GM23338 (cell line): ENCODE results near the gene C8A. TPM values are rescaled to one million over a fixed set of nuclear protein-coding genes. Genes with fewer than 3 reads are reported as not detected.

Experiments
- ATAC-seq: fragments of 200-7000 bp; cut with Tn5 transposase; 3 replicates; pipeline ENCODE4 v1.9.1; 2020
- DNase-seq: peaks from one replicate; pipeline ENCODE4 v3.0.0-alpha.2; 2015; ENCODE audit warnings: low spot score
- H2AFZ ChIP-seq: fragments of 200-600 bp; sonication (generic); 2 replicates; pipeline ENCODE4 v1.8.0; 2016; ENCODE audit warnings: antibody characterized with exemption, mild to moderate bottlenecking, moderate library complexity
- H3F3A ChIP-seq: fragments of 200-600 bp; sonication (generic); replicated peaks from 2 replicates; pipeline ENCODE4 v1.8.0; 2017; ENCODE audit warnings: antibody characterized with exemption, mixed run types, low read depth
- H3K27ac ChIP-seq: fragments of 200-600 bp; sonication (generic); 2 replicates; pipeline ENCODE4 v1.6.1; 2016; ENCODE audit warnings: low read depth
- H3K27me3 ChIP-seq: fragments of 200-600 bp; sonication (generic); 2 replicates; pipeline ENCODE4 v1.8.0; 2016; ENCODE audit warnings: mild to moderate bottlenecking, mixed run types, moderate library complexity; ENCODE audit not compliant: insufficient read depth
- H3K36me3 ChIP-seq: fragments of 200-600 bp; sonication (generic); 2 replicates; pipeline ENCODE4 v1.8.0; 2016; ENCODE audit warnings: mild to moderate bottlenecking; ENCODE audit not compliant: insufficient read depth
- H3K4me1 ChIP-seq: fragments of 200-600 bp; sonication (generic); 2 replicates; pipeline ENCODE4 v1.8.0; 2016; ENCODE audit warnings: mild to moderate bottlenecking, moderate library complexity; ENCODE audit not compliant: insufficient read depth
- H3K4me2 ChIP-seq: fragments of 200-600 bp; sonication (generic); 2 replicates; pipeline ENCODE4 v1.7.1; 2017; ENCODE audit warnings: mixed run types
- H3K4me3 ChIP-seq: fragments of 200-600 bp; sonication (generic); 2 replicates; pipeline ENCODE4 v1.6.1; 2016; ENCODE audit warnings: mixed run types
- H3K79me2 ChIP-seq: fragments of 200-600 bp; sonication (generic); replicated peaks from 2 replicates; pipeline ENCODE4 v1.8.0; 2017; ENCODE audit warnings: mild to moderate bottlenecking; ENCODE audit not compliant: insufficient read depth
- H3K9me2 ChIP-seq: fragments of 200-600 bp; sonication (generic); 2 replicates; pipeline ENCODE4 v1.8.0; 2017; ENCODE audit not compliant: insufficient read depth
- H4K20me1 ChIP-seq: fragments of 200-600 bp; sonication (generic); replicated peaks from 2 replicates; pipeline ENCODE4 v1.8.0; 2017; ENCODE audit warnings: mild to moderate bottlenecking; ENCODE audit not compliant: insufficient read depth
- H3K27ac Mint-ChIP-seq: 2 replicates; pipeline ENCODE4 v1.8.0; 2020; ENCODE audit warnings: inconsistent platforms, mild to moderate bottlenecking, moderate library complexity, mixed read lengths
- H3K27me3 Mint-ChIP-seq: 3 replicates; pipeline ENCODE4 v1.8.0; 2022; ENCODE audit warnings: low read depth, mild to moderate bottlenecking, moderate library complexity, mixed read lengths, inconsistent platforms; ENCODE audit not compliant: insufficient read depth, poor library complexity
- H3K36me3 Mint-ChIP-seq: 3 replicates; pipeline ENCODE4 v1.8.0; 2021; ENCODE audit warnings: low read depth, mild to moderate bottlenecking, inconsistent platforms, moderate library complexity, mixed read lengths
- H3K4me1 Mint-ChIP-seq: 3 replicates; pipeline ENCODE4 v1.8.0; 2020; ENCODE audit warnings: mild to moderate bottlenecking, inconsistent platforms, mixed read lengths
- H3K4me3 Mint-ChIP-seq: 3 replicates; pipeline ENCODE4 v1.8.0; 2021; ENCODE audit warnings: moderate library complexity, mild to moderate bottlenecking, inconsistent platforms, mixed read lengths
- H3K9me3 Mint-ChIP-seq: 3 replicates; pipeline ENCODE4 v1.8.0; 2020; ENCODE audit warnings: moderate library complexity, mild to moderate bottlenecking, inconsistent platforms, mixed read lengths
- CREB1 ChIP-seq: fragments of 250-450 bp; sonication (Bioruptor Pico); IDR thresholded peaks from 2 replicates; pipeline ENCODE4 v1.5.0; 2020; ENCODE audit warnings: low read depth, mild to moderate bottlenecking, moderate library complexity
- CTCF ChIP-seq, 2 experiments: fragments of 200-600 bp in 1 of 2; sonication (generic) in 1 of 2; conservative IDR thresholded peaks; 2 replicates each; pipeline versions ENCODE4 v1.5.1 to v1.6.1; 2016 to 2017; ENCODE audit warnings: antibody characterized with exemption in 2 of 2, low read depth in 2 of 2, mild to moderate bottlenecking in 2 of 2, moderate library complexity in 1 of 2
- EZH2 ChIP-seq: fragments of 200-600 bp; sonication (generic); IDR thresholded peaks from one replicate; pipeline ENCODE4 v1.8.0; 2017; ENCODE audit warnings: antibody characterized with exemption, mild to moderate bottlenecking, low read depth; ENCODE audit not compliant: unreplicated experiment
- EZH2phosphoT487 ChIP-seq: fragments of 200-600 bp; sonication (generic); IDR thresholded peaks from one replicate; pipeline ENCODE4 v1.8.1; 2018; ENCODE audit warnings: antibody characterized with exemption; ENCODE audit not compliant: unreplicated experiment
- JUNB ChIP-seq: IDR thresholded peaks from one replicate; pipeline ENCODE4 v1.6.1; 2016; ENCODE audit warnings: antibody characterized with exemption; ENCODE audit not compliant: unreplicated experiment
- NANOG ChIP-seq: IDR thresholded peaks from 2 replicates; pipeline ENCODE4 v1.6.1; 2016; ENCODE audit warnings: antibody characterized with exemption, borderline replicate concordance
- POLR2AphosphoS5 ChIP-seq: IDR thresholded peaks from 2 replicates; pipeline ENCODE4 v1.6.1; 2016; ENCODE audit warnings: antibody characterized with exemption, low read depth
- REST ChIP-seq: IDR thresholded peaks from one replicate; pipeline ENCODE4 v1.6.1; 2018; ENCODE audit warnings: antibody characterized with exemption; ENCODE audit not compliant: unreplicated experiment
- STAT1 ChIP-seq: IDR thresholded peaks from one replicate; pipeline ENCODE4 v1.6.1; 2016; ENCODE audit warnings: antibody characterized with exemption; ENCODE audit not compliant: unreplicated experiment
- ZNF114 ChIP-seq: fragments of 250-450 bp; sonication (Bioruptor Pico); IDR thresholded peaks from 2 replicates; pipeline ENCODE4 v1.5.0; 2020; ENCODE audit warnings: mild to moderate bottlenecking, moderate library complexity
- ZNF331 ChIP-seq: fragments of 250-450 bp; sonication (Bioruptor Pico); IDR thresholded peaks from 2 replicates; pipeline ENCODE4 v1.5.0; 2020; ENCODE audit warnings: low read depth, mild to moderate bottlenecking, moderate library complexity
- ZNF462 ChIP-seq: fragments of 250-450 bp; sonication (Bioruptor Pico); IDR thresholded peaks from 2 replicates; pipeline ENCODE4 v1.5.0; 2020; ENCODE audit warnings: mild to moderate bottlenecking, moderate library complexity
- polyA plus RNA-seq: library from polyadenylated mRNA; unstranded; fragments of >200 nt; fragmentation: Nextera tagmentation; extraction: Ambion mirVana; gene quantifications from 2 replicates; pipeline ENCODE4 v1.2.1, GENCODE V29; 2016
- total RNA-seq: library from RNA; depleted of rRNA; stranded (reverse); fragments of >200 nt; shearing (Covaris generic); gene quantifications from 2 replicates; pipeline ENCODE4 v1.2.3, GENCODE V29; 2014
- TF ChIP-seq, protein P1 (sequence below): IDR thresholded peaks from 2 replicates; pipeline ENCODE4 v1.6.1; 2016; ENCODE audit warnings: antibody characterized with exemption

The C8A gene
- total and polyA plus RNA-seq, 2 experiments from 2014 or later, result not detected

DNA sequence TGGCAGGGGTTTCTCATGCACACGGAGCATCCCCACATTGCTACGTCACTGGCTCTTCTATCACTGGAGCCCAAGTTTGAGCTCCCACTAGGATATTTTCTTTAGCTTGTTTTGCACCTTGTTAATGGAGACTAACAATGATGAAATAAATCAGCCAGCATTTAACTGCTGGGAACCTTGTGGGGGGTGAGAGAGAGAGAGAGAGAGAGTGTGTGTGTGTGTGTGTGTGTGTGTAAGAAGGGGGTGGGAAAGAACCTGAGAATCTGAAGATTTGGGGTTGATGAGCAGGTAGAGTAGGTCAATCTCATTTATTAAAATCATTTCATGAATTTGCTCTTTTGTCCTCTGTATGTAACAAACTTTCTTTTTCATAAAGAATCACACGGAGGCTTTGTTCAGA, 110.6 kb downstream of the C8A start:
- Histone ChIP-seq H3K4me3 (no peak overlapping the region), H3K27me3 (no peaks in the 10 kb centered on the region), H3K79me2 (no peaks in the 10 kb centered on the region), H4K20me1 (no peaks in the 10 kb centered on the region), H3K4me1 (no peaks in the 10 kb centered on the region), H3K36me3 (no peaks in the 10 kb centered on the region), H2AFZ (no peak overlapping the region), H3K4me2 (no peak overlapping the region), H3F3A (no peaks in the 10 kb centered on the region), H3K9me2 (no peaks in the 10 kb centered on the region), H3K27ac (no peak overlapping the region)
- H3K9me3 Mint-ChIP-seq, result no peaks in the 10 kb centered on the region
- DNase-seq (no peak), ATAC-seq (no peak)
- no peak overlapping the region for H3K4me3 Mint-ChIP-seq
- H3K27me3 Mint-ChIP-seq, result peaks cover 2% of the 10 kb centered on the region
- TF ChIP-seq, protein P1, sequence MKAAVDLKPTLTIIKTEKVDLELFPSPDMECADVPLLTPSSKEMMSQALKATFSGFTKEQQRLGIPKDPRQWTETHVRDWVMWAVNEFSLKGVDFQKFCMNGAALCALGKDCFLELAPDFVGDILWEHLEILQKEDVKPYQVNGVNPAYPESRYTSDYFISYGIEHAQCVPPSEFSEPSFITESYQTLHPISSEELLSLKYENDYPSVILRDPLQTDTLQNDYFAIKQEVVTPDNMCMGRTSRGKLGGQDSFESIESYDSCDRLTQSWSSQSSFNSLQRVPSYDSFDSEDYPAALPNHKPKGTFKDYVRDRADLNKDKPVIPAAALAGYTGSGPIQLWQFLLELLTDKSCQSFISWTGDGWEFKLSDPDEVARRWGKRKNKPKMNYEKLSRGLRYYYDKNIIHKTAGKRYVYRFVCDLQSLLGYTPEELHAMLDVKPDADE, result no peak
- TF ChIP-seq REST (no peak), POLR2AphosphoS5 (no peak), ZNF462 (CRISPR knock-in tag) (no peak), NANOG (no peak), CREB1 (CRISPR knock-in tag) (no peak), EZH2phosphoT487 (no peak), ZNF331 (CRISPR knock-in tag) (no peak), EZH2 (no peak), ZNF114 (CRISPR knock-in tag) (no peak), CTCF (conservative IDR thresholded peaks at IDR 0.05; ENCODE audit: low read depth in 2 of 2) (no peak), STAT1 (no peak), JUNB (no peak)
- H3K4me1 Mint-ChIP-seq, result peaks cover 12% of the 10 kb centered on the region; the same call in 2 of the 3 replicates
- no peak overlapping the region for H3K27ac Mint-ChIP-seq
- no peaks in the 10 kb centered on the region for H3K36me3 Mint-ChIP-seq
